ENCODE data around the gene HGS. TPM values are rescaled to one million over a fixed set of nuclear protein-coding genes. Genes with fewer than 3 reads are reported as not detected.
"Not testable (repeated sequence)": the region's sequence is repeated elsewhere in the genome, so short reads cannot be mapped to it uniquely, and the experiment has no call there.

HGS gene
- polyA plus RNA-seq, 4 donors: 88.9 to 110 (median 96.0) TPM

DNA sequence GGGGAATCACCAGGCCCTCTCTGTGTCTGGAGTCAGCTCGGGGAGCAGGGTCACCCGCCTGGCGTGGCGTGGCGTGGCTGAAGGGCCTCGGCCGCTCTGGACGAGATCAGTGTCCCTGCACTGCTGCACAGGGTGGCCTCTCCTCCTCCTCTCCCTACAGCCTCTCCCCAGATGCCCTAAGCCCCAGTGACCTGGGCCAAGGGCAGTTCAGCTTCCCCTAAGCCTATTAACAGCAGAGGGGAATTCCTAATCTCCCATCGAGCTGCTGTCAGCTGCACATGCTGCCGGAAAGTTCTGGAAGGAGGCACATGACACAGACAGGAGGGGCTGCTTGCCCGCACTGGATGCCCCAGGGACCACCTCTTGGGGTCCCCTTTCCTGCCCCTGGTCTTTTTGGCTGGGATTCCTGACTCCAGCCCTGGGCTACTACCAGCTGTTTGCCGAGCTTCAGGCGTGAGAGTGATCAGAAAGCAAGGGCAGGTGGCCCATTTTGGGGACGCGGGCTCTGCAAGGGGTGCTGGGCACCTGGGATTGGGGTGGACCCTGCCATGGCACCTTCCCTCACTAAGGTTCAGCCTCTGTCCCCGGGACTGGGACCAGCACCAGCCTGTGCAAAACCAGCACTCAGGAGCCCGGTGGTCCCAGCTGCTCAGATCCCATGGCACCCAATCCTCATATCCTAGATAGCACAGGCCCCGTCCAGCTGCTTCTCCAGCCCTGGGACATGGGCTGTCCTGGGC is 28.3 kb upstream of the HGS start:
- DNase-seq (ENCODE audit: low read depth in 4 of 4, low spot score in 3 of 4): no peak

DNA sequence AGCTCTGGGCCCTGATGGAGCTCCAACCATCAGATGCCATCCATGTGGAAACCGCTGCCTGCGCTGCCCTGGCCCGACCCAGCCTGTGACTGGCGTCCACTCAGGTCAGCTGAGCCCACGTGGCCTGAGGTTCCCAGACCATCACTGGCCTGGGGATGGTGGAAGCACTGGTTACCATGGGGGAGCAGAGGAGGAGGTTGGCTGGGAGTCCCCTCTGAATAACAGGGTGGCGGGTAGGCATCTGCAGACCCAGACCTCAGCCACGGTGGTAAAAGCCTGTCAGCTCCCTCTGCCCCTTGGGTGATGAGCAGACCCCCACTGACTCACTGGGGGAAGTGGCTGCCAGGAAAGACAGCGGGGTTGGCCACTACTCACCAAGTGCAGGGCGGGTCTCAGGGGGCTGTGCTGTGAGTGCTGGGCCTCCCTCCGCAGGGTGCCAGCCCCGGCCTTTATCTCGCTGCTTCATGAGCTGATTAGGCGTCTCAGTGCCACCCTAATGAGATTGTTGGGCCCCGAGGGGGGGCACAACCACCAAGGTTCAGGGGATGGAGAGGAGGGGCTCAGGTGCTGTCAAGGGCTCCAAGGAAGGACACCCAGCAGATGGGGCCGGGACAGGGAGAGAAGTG is 27.6 kb upstream of the HGS start, which contains the start of gene PDE6G:
Gene PDE6G, minus strand, starts transcription at position 425 of the 626 bp plus-strand sequence. CDS start 3,237 bp downstream, outside the sequence.
- no peak for DNase-seq (ENCODE audit: low read depth in 4 of 4, low spot score in 3 of 4)

DNA sequence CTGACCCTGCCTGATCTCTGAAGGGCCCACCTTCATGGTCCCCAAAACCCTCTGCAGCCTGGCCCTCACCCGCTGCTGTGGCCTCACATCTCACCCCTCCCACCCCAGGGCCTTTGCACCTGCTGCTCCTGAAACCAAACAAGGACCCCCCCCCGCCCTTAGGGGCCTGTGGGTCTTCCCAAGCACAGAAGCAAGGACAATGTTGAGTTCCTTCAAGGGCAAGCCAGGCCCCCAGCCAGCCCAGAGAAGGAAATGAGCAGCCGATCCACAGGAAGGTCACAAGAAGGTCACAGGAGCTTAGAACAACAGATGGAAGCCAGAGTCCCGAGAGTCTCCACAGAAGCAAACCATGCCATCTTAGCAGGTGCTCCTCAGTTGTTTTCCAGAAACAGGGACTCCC is 27.0 kb upstream of the HGS start:
- no peak for DNase-seq (ENCODE audit: low read depth in 4 of 4, low spot score in 3 of 4)

DNA sequence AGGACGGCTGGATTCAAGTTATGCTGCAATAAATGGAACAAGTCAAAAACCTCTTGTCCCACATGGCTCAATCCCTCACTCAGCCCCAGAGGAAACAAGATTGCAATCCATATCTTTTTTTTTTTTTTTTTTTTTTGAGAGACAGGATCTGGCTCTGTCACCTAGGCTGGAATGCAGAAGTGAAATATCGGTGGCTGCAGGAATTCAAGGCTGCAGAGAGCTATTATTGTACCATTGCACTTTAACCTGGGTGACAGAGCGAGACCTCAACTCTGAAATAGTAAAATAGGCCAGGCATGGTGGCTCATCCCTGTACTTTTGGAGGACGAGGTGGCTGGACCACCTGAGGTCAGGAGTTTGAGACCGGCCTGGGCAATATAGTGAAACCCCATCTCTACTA is 24.8 kb upstream of the HGS start:
- no peak for DNase-seq (ENCODE audit: low read depth in 4 of 4, low spot score in 3 of 4)

DNA sequence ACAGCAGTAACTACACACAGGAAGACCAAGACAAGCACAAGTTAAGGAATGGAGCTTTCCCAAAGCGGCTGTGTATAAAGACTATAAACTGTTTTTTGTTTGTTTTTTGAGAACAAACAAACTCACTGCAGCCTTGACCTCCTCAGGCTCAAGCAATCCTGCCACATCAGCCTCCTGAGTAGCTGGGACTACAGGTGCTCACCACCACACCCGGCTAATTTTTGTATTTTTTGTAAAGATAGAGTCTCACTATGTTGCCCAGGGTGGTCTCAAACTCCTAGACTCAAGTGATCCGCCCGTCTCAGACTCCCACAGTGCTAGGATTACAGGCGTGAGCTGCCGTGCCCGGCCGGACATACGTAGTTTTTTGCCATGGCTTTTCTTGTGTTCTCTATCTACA is 23.4 kb upstream of the HGS start:
- DNase-seq (ENCODE audit: low read depth in 4 of 4, low spot score in 3 of 4): no peak

DNA sequence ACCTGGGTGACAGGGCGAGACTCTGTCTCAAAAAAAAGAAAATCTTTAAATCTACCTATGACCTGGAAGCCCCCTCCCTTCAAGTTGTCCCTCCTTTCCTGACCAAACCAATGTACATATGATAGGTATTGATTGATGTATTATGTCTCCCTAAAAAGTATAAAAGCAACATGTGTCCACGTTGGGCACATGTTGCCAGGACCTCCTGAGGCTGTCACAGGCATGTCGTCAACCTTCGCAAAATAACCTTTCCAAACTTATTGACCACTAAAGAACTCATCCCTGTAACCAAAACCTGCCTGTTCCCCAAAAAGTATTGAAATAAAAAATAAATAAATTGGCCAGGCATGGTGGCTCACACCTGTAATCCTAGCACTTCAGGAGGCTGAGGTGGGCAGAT is 21.8 kb upstream of the HGS start:
- no peak for DNase-seq (ENCODE audit: low read depth in 4 of 4, low spot score in 3 of 4)

DNA sequence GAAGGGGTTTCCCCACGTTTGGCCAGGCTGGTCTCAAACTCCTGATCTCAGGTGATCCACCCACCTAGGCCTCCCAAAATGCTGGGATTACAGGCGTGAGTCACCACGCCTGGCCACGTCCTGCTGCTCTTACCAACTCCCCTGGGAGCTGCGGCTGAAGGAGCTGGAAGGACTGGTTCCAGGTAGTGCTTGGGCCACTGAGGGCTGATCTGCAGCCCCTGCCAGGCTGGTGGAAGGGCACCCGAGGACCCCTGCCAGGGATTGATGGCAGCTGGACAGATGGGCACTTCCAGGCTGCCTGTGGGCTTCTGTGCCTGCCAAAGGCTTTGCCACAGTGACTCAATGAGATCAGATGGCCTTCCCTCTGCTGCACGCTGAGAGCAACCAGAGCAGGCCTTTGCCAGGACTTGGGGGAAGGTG is 19.8 kb upstream of the HGS start:
- DNase-seq (ENCODE audit: low read depth in 4 of 4, low spot score in 3 of 4): no peak

DNA sequence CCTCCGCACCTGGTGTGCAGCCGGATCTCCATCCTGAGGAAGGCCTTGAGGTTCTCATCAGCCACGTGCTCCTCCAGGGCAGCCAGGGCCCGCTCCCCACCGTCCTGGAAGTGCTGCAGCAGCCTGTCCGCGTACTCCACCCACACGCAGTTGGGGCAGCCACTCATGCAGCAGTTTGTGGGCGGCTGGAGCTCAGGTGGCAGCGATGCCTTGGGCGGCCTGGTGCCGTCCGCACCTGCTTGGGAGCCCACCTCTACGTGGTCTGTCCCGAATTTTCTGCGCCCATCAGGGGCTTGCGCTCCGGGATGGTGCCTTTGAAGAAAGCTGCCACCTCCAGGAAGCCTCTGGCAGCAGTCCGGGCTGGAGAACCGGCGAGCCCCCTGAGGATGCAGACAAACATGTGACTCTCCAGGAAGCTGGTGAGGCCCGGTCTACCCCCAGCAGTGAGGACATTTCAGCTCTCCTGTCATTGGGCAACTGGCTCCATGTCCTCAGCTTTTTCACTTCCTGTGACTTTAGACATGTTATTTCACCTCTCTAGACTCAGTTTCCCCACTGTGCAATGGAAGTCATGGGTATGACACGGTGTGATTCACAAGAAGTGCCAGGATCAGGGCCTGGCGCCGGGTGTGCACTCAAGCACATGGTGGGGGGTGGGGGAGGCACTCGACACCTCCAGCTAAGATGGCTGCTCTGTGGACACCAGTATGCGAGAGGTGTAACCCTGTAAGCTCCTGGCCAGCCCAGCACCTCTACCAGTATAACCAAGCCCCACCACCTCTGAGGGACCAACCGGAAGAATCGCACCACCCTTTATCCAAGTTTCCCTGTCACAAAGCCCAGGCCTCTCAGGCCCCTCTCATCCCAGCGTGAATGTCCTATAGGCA is 18.4 kb upstream of the HGS start:
- DNase-seq (ENCODE audit: low read depth in 4 of 4, low spot score in 3 of 4): no peak

DNA sequence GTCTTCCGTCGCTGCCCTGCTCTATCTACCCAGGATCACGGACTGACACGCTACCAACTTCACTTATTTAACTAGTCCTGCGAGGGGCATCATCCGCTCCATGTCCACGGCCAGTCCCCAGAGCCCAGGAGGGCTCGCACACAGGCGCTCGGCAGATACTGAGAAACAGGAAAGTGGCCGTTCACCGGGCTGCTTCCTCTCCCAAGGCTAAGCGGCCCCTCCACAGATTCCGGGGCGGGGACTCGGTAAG is 17.8 kb upstream of the HGS start:
- DNase-seq (ENCODE audit: low read depth in 4 of 4, low spot score in 3 of 4): no peak

DNA sequence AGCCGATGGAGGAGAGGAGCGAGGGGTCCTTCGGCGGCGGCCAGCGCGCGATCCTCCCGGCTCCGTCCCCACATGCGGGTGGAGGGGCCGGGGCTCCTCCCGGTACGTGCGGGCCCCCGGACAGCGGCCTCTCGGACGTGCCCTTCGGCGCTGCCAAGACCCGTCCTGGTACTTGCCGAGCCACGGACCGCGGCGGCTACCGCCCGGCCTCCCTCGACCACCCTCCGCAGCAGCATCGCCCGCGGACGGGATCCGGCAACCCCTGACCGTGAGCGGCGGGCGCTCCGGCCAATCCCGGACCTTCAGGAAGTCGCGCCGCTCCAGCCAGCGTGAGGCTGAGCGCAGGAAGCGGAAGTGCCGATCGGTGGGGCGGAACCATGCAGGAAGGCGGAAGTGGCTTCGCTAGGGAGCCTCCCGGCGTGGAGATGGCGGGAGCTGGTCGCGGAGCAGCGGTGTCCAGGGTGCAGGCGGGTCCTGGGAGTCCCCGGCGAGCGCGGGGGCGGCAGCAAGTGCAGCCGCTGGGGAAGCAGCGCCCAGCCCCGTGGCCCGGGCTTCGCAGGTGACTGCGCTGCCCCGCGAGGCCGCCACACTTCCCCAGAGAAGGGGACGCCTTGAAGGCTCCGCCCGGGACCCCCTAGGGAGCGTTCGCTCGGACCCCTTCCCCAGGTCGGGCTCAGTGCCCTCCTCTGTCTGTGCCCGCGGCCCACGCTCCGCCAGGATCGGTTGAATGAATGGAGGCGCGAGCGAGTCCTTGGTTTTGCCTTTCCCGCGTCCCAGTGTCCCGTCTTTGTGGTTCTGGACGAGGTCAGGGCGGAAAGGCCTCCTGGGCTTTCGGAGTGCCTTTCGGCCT is 17.2 kb upstream of the HGS start, which contains the start of the genes CCDC137 and OXLD1:
Gene CCDC137, plus strand, starts transcription at position 396 of the 850 bp plus-strand sequence. Its CDS starts 30 bp downstream, at position 426.
Gene OXLD1, minus strand, starts transcription at position 264 of the 850 bp plus-strand sequence. Its CDS starts 28 bp downstream, at position 236.
- peak; percentile 83 to 93 (median 86) for DNase-seq (ENCODE audit: low read depth in 4 of 4, low spot score in 3 of 4)

DNA sequence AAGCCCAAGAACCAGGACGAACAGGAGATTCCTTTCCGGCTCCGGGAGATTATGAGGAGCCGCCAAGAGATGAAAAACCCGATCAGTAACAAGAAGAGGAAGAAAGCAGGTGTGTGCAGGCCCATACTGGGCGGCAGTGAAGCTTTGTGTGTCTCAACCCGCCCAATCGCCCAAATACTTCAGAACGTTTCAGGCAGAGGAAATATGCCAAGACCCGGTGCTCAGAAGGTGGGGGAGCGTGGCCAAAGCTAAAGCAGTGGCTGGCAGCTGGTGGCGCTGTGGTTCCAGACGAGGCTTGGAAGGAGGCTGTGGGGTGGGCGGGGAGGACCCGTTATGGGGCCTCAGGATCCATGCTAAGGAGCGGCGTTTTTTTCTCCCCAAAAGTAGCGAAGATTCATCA is 16.1 kb upstream of the HGS start:
- no peak for DNase-seq (ENCODE audit: low read depth in 4 of 4, low spot score in 3 of 4)

DNA sequence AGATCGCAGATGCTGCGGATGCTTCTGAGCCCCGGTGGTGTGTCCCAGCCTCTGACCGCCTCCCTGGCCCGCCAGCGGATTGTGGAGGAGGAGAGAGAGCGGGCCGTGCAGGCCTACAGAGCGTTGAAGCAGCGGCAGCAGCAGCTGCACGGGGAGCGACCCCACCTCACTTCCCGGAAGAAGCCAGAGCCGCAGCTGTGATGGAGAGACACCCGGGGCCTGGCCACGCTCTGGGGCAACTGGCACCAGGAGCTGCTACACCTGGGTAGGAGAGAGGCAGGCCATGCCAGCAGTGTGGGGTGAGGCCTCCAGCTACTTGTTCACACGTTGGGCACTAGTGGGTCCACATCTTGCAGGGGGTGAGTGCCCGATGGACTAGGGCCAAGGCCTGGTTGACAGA is 11.3 kb upstream of the HGS start:
- DNase-seq (ENCODE audit: low read depth in 4 of 4, low spot score in 3 of 4): no peak

DNA sequence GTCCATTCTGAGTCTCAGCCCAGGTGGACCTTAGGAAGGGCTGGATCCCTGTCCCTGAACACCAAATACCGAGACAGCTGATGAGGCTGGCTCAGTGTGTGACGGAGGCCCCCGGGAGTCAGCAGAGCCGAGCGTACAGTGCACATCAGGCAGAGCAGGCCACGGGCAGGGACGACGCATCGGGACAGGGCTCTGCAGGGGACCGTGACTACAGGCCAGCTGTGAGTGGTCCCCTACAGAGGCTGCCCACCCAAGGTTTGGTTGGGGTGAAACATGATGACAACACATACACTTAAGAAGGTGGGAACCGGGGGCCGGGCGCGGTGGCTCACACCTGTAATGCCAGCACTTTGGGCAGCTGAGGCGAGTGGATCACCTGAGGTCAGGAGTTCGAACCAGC is 10.9 kb upstream of the HGS start:
- no peak for DNase-seq (ENCODE audit: low read depth in 4 of 4, low spot score in 3 of 4)

DNA sequence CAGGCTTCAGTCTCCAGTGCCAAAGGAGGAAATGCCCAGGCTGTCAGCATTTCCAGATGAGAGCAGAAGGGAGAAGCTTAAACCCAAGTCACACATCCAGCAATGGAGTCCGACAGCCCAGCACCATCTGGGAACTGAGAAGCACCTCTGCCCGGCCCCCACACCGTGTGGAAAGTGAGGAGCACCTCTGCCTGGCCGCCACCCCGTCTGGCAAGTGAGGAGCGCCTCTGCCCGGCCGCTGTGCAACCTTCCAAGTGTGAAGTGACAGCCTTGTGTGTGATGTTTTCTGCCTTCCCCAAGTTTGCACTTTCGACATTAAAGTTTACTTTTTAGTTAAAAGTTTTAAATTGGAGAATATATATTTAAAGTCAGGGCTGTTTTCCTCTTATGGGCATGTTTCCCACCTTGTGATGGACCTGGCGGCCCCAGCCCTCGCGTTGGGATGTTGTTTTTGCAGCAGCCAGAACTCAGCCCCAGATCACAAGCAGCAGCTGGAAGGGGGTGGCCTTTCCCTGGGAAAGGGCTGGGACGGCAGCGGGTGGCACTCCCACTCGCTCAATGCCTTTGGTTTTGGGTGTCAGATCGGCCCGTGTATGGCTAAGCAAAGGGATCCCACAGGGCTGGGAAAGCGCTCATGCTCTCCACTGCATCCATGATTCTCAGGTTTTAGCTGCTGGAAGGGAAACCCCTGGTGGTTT is 10.1 kb upstream of the HGS start:
- no peak for DNase-seq (ENCODE audit: low read depth in 4 of 4, low spot score in 3 of 4)

DNA sequence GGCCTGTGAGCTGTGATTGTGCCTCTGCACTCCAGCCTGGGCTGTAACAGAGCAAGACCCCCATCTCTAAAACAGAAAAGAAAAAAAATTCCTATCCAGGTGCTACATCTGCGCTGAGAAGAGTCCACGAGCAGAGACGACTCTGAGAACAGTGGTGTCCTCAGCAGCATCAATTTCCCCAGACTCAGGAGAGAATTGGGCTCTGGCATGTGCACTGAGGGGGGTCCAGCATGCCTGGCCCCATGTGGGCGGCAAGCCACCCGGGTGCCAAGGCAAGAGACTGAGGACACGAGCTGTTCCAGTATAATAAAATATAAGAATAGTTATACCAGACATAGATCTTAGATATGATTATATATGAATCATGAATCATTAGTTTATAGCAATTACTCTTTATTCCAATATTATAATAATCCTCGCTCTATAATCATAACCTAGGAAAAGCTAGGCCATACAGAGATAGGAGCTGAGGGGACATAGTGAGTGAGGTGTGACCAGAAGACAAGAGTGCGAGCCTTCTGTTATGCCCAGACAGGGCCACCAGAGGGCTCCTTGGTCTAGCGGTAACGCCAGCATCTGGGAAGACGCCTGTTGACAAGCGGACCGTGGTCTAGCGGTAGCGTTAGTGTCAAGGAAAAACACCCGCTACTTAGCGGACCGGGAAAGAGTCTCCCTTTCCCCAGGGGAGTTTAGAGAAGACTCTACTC is 8.1 kb upstream of the HGS start:
- DNase-seq (ENCODE audit: low read depth in 4 of 4, low spot score in 3 of 4): not testable (repeated sequence)

DNA sequence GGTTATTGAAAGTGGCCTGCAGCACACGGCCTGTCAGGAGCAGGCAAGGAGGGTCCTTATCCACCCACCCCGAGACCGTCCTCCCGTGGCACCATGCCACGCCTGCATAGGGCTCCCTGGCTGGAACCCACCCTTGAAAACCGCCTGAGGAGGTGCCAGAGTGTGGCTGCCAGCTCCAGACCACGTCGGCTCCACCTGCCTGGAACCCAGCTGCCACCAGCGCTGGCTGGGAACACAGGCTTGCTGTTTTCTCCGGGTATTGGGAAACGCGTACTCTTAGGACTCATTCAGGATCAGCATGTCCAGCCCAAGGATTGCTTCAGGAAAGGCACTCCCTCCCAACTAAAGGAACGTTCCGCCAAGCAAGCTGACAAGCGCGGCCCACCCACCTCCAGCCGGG is 6.9 kb upstream of the HGS start:
- DNase-seq (ENCODE audit: low read depth in 4 of 4, low spot score in 3 of 4): no peak

DNA sequence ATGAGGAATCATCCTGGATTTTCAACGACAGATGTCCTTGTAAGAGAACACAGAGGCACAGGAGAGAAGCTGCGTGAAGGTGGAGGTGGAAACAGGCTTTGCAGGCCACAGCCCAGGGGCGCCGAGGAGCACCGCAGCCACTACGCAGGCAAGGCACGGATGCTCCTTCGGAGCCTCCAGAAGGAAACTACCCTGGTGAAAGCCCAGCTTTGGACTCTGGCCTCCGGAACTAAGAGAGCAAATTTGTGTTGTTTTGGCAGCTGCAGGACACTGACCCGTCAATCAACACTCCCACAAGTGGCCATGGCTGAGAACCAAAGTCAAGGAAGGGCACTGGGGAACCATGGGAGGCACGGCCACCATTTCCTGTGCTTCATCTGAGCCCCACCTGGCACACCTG is 3.7 kb upstream of the HGS start:
- DNase-seq (ENCODE audit: low read depth in 4 of 4, low spot score in 3 of 4): no peak

DNA sequence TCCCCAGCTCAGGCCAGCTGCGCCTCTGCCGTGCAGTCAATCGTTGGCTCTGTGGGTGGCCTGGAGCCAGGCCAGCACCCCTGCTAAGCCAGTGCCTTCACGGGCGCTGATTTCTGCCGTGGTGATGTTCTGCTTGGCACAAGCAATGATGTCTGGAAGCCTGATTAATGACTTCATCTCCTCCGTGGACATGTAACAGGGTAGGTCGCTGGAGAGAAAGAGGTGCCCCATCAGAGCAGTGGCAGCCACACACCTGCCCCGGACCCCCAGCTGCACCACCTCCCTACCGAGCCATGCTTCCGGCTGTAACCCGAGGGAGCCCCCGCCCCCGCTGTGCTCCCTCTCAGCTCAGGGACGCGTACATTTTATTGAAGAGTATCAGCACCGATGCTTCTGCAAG is 2.1 kb upstream of the HGS start:
- no peak for DNase-seq (ENCODE audit: low read depth in 4 of 4, low spot score in 3 of 4)

DNA sequence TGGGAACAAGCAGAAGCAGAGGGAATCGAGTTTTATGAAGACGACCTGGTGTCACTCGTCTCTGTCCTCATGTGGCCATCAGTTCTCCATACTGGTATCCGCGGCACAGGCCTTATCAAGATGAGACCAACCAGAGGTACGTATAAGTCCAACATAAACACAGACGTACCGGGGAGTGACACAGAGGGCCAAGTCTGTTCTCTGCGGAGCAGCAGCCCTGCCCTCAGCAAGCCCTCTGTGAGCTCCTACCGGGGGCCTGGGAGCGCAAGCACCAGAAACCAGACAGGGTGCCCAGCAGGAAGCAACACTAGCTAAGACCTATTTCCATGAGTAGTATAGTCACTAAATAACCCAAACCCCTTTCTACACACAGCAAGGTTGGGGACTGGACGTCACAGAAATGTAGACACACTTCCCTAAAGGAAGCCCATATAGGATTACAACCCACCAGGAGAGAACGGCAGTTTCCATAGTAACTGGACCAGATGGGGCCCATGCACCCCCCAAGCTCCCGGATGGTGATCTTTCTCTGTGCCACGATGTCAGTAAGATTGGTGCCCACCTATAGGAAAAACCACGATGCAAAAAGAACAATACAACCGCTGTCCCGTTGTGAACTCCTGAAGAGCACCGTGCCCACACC is 1.1 kb upstream of the HGS start:
- DNase-seq (ENCODE audit: low read depth in 4 of 4, low spot score in 3 of 4): no peak
